HG03064 (cell line): ENCODE data around the gene ZFYVE28.
"Not testable (repeated sequence)": the region's sequence is repeated elsewhere in the genome, so short reads cannot be mapped to it uniquely, and the experiment has no call there.

ENCODE experiments used
- ATAC-seq: cut with Tn5 transposase; IDR thresholded peaks from one replicate; pipeline ENCODE4 v1.9.1; 2021; ENCODE audit warnings: low read depth; ENCODE audit not compliant: unreplicated experiment

ZFYVE28 gene

GRCh38 chr4:2417765-2418649 is at the start of gene ZFYVE28:
Gene ZFYVE28 (minus strand): TSS chr4:2418645. CDS start chr4:2418323, 322 bp downstream.
- peak; percentile 33 for ATAC-seq

GRCh38 chr4:2465544-2465943 is 47.1 kb upstream of the ZFYVE28 start:
- not testable (repeated sequence) for ATAC-seq

DNA sequence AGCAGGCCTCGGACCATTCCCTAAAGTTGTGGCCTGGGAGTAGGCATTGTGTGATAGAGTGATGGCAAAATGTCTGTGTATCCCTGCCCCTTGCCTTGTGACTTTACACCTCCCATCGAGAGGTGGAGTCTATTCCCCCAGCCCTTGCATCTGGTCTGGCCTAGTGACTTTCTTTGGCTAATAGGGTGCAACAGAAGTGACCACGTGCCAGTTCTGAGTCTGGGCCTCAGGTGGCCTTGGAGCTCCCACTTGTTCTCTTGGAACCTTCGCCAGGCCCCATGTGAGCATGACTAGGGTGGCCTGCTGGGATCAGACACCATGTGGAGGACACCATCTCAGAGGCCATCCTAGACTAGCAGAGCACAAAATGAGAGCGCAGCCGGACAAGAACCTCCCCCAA is 46.6 kb upstream of the ZFYVE28 start:
- no peak for ATAC-seq

- no peak for ATAC-seq
Observed at GRCh38 chr4:2462992-2463762, 44.7 kb upstream of the ZFYVE28 start.

- peak; percentile 64 for ATAC-seq
Observed at GRCh38 chr4:2462218-2462991, 44.0 kb upstream of the ZFYVE28 start.

- ATAC-seq = no peak
Observed at GRCh38 chr4:2461246-2461960, 43.0 kb upstream of the ZFYVE28 start.

DNA sequence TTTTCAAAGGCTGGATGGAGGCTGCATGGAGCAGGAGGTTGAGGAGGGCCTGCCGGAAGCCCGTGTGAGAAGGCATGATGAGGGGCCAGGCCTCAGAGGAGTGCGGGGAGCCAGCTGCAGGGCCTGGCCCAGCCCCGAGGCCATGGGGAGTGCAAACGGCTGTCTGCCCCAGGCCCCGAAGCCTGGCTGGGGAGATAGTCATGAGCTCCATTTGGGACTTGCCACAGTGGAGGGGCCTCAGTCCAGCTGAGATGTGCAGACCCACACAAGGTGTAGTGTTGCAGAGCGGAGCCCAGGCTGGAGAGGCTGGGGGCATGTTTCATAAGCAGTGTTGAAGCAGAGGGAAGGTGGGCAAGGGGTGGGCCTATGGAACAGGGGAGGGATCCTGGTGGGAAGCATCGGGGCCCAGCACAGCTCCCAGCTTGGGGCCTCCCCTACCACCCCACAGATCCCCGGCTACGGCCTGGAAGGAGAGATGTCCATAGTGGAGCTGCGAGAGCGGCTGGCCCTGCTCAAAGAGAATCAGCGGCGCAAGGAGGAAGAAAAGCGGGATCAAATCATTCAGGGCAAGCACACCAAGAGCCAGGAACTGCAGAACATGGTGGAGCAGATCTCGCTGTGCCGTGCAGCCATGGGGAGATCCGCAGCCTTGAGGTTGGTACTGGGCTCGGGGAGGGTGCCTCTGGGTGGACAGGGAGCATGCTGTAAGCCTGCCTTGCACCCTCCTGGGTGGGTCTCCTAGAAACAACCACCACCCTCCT is 41.3 kb upstream of the ZFYVE28 start:
- ATAC-seq = no peak

GRCh38 chr4:2458546-2459491 is 40.4 kb upstream of the ZFYVE28 start:
- ATAC-seq = no peak

GRCh38 chr4:2457481-2458295 is 39.2 kb upstream of the ZFYVE28 start:
- no peak for ATAC-seq

DNA sequence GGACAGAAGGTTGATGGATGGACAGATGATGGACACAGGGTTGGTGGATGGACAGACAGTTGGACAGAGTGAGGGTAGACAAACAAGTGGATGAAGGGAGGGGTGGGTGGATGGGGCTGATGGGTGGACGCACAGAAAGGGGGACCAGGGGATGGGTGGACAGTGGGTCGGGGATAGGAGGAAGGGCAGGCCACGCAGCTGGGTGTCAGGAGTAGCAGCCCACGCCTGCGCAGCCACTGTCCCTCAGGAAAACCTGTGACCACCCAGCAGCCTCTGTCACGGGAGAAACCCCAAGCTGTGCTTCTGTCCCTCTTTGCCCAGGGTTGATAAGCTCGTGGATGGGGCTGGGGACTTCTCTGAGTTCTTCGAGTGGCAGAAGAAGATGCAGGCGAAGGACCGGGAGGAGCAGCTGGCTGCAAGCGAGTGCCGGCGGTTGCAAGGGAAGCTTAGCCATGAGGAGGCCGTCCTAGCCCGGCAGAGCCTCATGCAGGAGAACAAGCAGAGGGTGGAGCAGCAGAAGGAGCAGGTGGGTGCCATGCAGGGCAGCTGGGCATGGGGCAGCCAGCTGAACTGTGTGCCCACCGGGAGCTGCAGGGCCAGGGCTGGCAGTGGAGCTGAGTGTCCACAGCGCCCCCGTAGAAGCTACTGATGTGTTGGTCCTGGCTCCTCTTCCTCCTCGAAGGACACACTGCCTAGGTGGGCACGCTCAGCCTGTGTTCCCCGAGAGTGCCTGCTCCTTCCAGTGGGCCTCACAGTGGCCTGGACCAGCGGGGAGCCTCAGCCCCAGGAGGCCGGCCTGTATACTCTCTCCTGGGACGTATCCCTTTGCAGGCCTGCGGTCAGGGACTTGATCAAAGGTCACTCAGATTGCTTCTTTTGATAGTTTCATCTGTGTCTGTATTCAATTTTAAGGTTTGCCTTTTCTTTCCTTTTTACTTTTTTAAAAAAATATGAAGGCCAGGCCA is 33.7 kb upstream of the ZFYVE28 start:
- no peak for ATAC-seq

- no peak for ATAC-seq
Observed at GRCh38 chr4:2451036-2451520, 32.6 kb upstream of the ZFYVE28 start.

- ATAC-seq = no peak
Observed at GRCh38 chr4:2450394-2451035, 32.1 kb upstream of the ZFYVE28 start.

DNA sequence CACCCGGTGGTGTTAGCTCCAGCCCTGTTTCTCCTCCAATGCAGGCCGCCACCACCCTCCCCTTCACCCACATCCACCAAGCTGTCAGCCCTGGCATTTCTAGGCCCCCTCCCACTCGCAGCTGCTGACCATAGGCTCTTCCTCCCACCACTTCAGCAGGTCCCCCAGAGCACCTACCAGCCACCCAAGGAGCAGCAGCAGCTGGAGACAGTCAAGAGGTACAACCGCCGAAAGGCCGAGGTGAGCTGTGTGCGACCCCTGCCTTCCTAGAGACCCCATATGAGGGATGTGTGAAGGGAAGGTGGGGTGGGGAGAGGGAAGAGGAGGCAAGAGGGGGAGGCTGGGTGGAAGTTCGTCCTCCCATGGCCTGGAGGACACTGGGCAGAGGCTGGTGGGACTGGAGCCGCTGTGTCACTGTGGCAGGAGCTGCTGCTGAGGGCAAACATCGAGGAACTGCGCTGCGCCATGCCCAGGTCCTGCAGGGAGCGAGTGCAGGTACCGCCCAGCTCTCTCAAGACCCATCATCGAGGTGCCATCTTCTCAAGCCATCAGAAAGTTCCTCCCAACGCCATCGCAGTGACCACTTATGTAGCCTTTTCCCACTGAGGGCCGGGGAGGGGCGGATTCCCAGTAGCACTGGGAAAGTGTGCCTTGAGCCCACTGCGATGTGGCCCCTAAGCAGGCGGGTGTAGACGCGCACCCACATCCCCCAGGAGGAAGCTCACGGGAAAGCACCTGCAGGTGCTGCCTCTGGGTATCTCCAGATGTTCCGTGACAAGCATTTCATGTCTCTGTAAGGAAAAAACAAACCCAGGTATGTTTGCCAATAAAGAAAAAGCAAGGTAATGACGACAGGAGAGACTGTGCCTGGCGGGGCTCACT is 31.3 kb upstream of the ZFYVE28 start:
- ATAC-seq = no peak

DNA sequence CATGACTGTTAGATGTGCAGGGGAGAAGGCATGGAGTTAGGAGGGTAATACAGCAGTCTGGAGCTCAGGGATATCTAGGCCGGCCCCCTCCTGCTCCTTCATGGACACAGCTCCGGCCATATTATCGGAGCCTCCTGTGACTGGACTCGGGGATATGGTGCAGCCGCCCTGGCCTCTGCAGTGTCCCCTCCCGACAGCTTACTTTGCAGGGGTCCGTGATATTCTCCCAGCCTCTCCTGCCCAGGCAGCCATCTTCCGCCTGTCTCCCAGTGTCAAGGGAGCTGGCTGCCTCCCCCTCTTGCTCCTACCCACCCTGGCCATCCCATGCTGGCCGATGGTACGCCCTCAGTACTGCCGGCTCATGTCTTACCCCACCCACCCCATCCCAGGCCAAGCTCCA is 30.6 kb upstream of the ZFYVE28 start:
- no peak for ATAC-seq

GRCh38 chr4:2448589-2448988 is 30.1 kb upstream of the ZFYVE28 start:
- no peak for ATAC-seq
